Dermis blood vessel endothelial cell (primary cell): ENCODE measurements around the gene TGFBR1. TPM values are rescaled to one million over a fixed set of nuclear protein-coding genes. Genes with fewer than 3 reads are reported as not detected.
A peak's percentile ranks its signal among the peaks of the same experiment; 100 is the strongest.

Experiments used
- DNase-seq: peaks from one replicate; pipeline ENCODE4 v3.0.0; 2010
- total RNA-seq: library from RNA; depleted of rRNA; stranded (reverse); fragments of >200 nt; gene quantifications from 2 replicates; pipeline ENCODE4 v1.2.3, GENCODE V29; 2014

TGFBR1 gene
- total RNA-seq, result 17.0 and 18.4 TPM in 2 replicates

GRCh38 chr9:99104459-99105151 lies at the start of gene TGFBR1:
TGFBR1 (plus strand) TSS chr9:99105113; CDS start chr9:99105206, 93 bp downstream.
- peak; percentile 94 for DNase-seq

GRCh38 chr9:99055384-99055783 lies 49.5 kb upstream of the TGFBR1 start:
- DNase-seq, result no peak

GRCh38 chr9:99056186-99056585 lies 48.7 kb upstream of the TGFBR1 start:
- DNase-seq, result no peak

- no peak for DNase-seq
Measured at GRCh38 chr9:99056886-99057664, 47.8 kb upstream of the TGFBR1 start.

GRCh38 chr9:99057665-99058625 lies 47.0 kb upstream of the TGFBR1 start:
- DNase-seq, result no peak

- no peak for DNase-seq
Measured at GRCh38 chr9:99058964-99059921, 45.7 kb upstream of the TGFBR1 start.

- no peak for DNase-seq
Measured at GRCh38 chr9:99060621-99061020, 44.3 kb upstream of the TGFBR1 start.

- no peak for DNase-seq
Measured at GRCh38 chr9:99062549-99062948, 42.4 kb upstream of the TGFBR1 start.

- DNase-seq, result no peak
Measured at GRCh38 chr9:99063522-99063921, 41.4 kb upstream of the TGFBR1 start.

- no peak for DNase-seq
Measured at GRCh38 chr9:99066571-99066970, 38.3 kb upstream of the TGFBR1 start.

GRCh38 chr9:99069075-99069474 lies 35.8 kb upstream of the TGFBR1 start:
- DNase-seq, result no peak

GRCh38 chr9:99069546-99069945 lies 35.4 kb upstream of the TGFBR1 start:
- DNase-seq, result no peak

- no peak for DNase-seq
Measured at GRCh38 chr9:99070681-99071080, 34.2 kb upstream of the TGFBR1 start.

GRCh38 chr9:99071313-99072039 lies 33.4 kb upstream of the TGFBR1 start:
- peak; percentile 65 for DNase-seq

- no peak for DNase-seq
Measured at GRCh38 chr9:99072040-99072394, 32.9 kb upstream of the TGFBR1 start.

- no peak for DNase-seq
Measured at GRCh38 chr9:99073347-99073746, 31.6 kb upstream of the TGFBR1 start.

- DNase-seq, result no peak
Measured at GRCh38 chr9:99073985-99074901, 30.7 kb upstream of the TGFBR1 start.

GRCh38 chr9:99074902-99075245 lies 30.0 kb upstream of the TGFBR1 start:
- no peak for DNase-seq

GRCh38 chr9:99075246-99075912 lies 29.5 kb upstream of the TGFBR1 start:
- no peak for DNase-seq

- no peak for DNase-seq
Measured at GRCh38 chr9:99076030-99076429, 28.9 kb upstream of the TGFBR1 start.
